Measurements from ENCODE around the gene NR3C1.

The NR3C1 gene

GRCh38 chr5:143398053-143398355 is 5.5 kb downstream of the NR3C1 start:
- no peak for DNase-seq

GRCh38 chr5:143397302-143398052 is 6.0 kb downstream of the NR3C1 start:
- DNase-seq: no peak

DNA sequence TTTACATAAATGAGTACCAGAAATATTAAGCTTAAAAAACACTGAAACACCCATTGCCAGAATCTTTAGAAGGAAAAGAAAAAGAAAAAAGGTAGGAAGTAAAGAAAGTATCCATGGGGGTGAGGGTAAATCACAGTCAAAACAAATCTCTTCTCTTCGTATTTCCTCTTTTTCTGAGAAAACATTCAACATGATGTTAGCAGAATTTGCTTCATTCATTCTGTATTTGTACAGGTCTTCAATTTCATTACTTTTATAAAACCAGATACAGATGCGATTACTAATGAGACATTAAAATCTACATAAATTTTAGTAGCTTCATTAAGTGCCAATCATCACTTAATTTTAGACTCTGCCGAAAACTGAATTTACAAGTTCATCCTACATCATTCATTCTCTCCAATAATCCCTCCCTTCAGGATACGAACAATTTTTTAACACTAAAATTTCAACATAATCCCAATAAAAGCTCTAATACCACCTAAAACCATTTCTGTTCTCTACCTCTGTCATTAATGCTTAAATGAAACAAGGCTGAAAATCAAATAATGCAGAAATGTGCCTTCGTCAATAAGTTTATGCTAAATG is 7.0 kb downstream of the NR3C1 start:
- peak; percentile 38 for DNase-seq

DNA sequence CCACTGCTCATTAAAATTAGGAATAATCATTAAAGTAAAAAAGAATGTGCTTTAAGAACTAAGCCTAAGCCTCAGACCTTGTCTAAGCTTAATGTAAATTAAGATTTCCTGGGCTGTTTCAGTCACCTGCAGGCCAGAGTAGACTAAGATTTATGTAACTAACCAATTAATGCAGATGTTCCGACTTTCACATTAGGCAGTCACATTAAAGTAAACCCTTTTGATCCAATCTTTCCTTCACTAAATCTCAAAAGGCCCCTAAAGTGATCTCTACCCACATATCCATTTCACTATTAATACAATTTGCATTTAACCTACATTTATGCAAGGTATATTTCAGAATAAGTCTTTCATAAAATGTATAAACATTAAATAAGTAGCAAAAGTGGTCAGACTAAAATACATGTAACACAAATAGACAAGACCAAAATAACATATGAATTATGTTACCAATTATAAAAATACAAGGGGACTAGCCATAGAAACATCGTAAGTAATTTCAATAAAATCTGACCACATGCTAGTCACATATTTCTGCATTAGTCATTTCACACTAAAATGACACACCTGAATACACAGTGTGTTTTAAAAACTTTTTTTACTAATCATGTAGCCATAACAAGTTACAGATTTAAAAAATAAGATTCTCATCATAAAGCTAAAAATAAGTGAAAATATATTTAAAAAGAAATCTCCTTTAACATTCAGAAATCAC is 7.7 kb downstream of the NR3C1 start:
- no peak for DNase-seq

GRCh38 chr5:143393524-143393923 is 10.0 kb downstream of the NR3C1 start:
- peak; percentile 47 for DNase-seq

DNA sequence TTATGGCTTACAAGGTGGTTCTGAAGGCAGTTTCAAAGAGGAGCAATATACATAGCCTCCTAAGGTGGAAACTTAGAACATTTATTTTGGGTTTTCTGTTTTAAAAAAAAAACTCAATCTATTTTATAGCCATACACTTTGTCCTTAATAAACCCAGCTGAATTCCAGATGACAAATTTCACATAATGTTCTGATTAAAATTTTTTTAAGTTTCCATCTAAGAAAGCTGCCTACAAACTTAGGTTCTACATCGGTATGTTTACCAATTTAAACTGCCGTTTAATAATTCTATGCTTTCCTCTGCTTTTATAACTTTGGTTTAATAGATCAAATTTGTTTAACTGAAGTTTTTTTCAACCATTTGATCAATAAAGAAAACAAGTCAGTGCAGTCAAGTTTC is 12.5 kb downstream of the NR3C1 start:
- no peak for DNase-seq

DNA sequence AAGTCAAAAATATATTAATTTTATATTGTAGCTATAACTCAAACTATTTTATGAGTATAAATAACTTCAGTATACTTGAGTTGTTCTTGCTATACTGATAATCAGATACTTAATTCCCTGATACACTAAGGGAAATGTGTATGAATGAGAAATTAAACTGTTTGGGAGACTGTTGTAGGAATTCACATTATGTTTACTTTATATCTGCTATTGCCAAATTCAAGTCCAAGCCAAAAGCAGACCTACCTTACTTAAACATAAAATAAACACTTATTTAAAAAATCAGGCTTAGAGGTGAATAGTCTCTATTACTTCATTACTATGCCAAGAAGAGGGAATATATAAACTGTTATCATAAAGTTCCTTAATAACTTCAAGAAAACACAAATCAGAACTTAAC is 13.2 kb downstream of the NR3C1 start:
- no peak for DNase-seq

- DNase-seq: no peak
These were observed 16.8 kb downstream of the NR3C1 start for GRCh38 chr5:143386725-143387124.

DNA sequence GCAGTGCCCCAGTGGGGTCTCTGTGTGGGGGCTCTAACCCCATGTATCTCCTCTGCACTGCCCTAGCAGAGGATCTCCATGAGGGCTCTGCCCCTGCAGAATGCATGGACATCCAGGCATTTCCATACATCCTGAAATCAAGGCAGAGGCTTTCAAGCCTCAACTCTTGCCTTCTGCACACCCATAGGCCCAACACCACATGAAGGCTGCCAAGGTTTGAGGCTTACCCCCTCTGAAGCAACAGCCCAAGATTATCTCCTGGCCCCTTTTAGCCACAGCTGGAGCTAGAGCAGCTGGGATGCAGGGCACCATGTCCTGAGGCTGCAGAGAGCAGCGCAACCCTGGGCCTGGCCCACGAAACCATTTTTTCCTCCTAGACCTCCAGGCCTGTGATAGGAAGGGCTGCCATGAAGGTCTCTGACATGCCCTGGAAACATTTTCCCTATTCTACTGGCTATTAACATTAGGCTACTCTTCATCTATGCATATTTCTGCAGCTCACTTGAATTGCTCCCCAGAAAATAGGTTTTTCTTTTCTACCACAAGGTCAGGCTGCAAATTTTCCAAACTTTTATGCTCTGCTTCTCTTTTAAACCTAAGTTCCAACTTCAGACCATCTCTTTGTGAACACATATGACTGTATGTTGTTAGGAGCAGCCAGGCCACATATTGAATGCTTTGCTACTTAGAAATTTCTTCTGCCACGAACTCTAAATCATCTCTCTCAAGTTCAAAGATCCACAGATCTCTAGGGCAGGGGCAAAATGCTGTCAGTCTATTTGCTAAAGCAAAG is 18.4 kb downstream of the NR3C1 start:
- DNase-seq: no peak

GRCh38 chr5:143383988-143384387 is 19.5 kb downstream of the NR3C1 start:
- DNase-seq: no peak

DNA sequence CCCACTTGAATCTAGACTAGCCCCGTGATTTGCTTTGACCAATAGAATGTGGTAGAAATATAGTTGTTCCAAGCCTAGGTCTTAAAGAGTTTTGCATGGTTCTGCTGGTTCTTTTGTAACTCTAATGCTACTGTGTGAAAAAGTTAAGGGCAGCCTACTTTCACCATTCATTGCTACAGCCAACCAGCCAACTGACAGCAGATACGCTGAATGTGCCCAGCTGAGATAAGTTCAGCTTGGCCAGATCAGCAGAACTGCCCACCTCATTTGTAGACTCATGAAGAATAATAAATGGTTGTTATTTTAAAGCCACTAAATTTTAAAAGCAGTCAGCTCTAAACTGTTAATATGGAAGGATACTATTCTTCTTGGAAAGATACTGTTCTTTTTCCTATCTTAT is 23.9 kb downstream of the NR3C1 start:
- no peak for DNase-seq

- DNase-seq: no peak
These were observed 26.3 kb downstream of the NR3C1 start for GRCh38 chr5:143376911-143377813.

DNA sequence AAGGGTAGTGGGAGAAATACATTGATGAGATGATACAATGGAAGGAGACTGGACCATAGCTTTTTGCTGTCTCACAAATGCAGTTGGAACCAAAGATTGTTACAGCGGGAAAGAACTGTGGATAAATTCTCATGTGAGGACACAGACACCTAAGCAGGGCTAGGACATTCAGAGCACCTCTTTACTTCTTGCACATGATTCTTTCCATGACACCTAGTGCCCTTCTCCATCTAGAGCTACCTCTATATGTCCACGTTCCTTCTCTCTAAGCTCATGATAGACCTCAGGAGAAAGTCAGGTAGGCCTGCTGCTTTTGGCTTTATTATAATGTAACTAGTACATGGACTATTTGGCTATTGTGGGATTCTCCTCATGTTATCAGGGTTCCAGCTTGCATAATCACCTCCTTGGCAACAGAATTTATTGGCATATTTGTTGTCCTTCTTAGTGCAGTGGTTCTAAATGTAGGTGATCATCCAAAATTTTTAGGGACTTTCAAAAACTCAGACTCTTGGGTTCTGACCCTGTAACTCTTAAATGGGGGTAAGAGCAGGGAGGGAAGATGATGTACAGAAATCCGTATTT is 27.2 kb downstream of the NR3C1 start:
- DNase-seq: no peak

- no peak for DNase-seq
These were observed 28.8 kb downstream of the NR3C1 start for GRCh38 chr5:143374496-143375217.

- DNase-seq: no peak
These were observed 30.4 kb downstream of the NR3C1 start for GRCh38 chr5:143373076-143373475.

- DNase-seq: no peak
These were observed 31.2 kb downstream of the NR3C1 start for GRCh38 chr5:143372187-143372829.

- no peak for DNase-seq
These were observed 33.0 kb downstream of the NR3C1 start for GRCh38 chr5:143370440-143370839.

- DNase-seq: no peak
These were observed 39.4 kb downstream of the NR3C1 start for GRCh38 chr5:143364061-143364460.

- DNase-seq: no peak
These were observed 40.7 kb downstream of the NR3C1 start for GRCh38 chr5:143362664-143363227.

- no peak for DNase-seq
These were observed 42.0 kb downstream of the NR3C1 start for GRCh38 chr5:143361438-143361837.
